WTC11 (cell line): ENCODE measurements around the gene IL20RB. TPM values are rescaled to one million over a fixed set of nuclear protein-coding genes. Genes with fewer than 3 reads are reported as not detected.

ENCODE experiments used
- ATAC-seq: fragments of 200-7000 bp; cut with Tn5 transposase; 2 replicates; pipeline ENCODE4 v1.10.0; 2021; ENCODE audit warnings: mild to moderate bottlenecking, moderate library complexity
- CTCF ChIA-PET: fragments of 300-600 bp; sonication (Branson Sonifier 250); formaldehyde crosslinking; loops from one replicate; lab custom pipeline; 2021; ENCODE audit warnings: antibody characterized with exemption; lab: Charles Lee
- POLR2A ChIA-PET: fragments of 350-600 bp; sonication (Branson Sonifier 250); formaldehyde crosslinking; loops from one replicate; lab custom pipeline; 2021; ENCODE audit warnings: antibody characterized with exemption; lab: Charles Lee
- DNase-seq: peaks from one replicate; pipeline ENCODE4 v3.0.0; 2021; ENCODE audit warnings: low spot score
- H3K27ac Mint-ChIP-seq: 2 replicates; pipeline ENCODE4 v1.8.0; 2021; ENCODE audit warnings: mixed read lengths
- H3K27me3 Mint-ChIP-seq: 2 replicates; pipeline ENCODE4 v1.8.0; 2021; ENCODE audit warnings: low read depth, mild to moderate bottlenecking, moderate library complexity, mixed read lengths
- H3K36me3 Mint-ChIP-seq: 2 replicates; pipeline ENCODE4 v1.8.0; 2021; ENCODE audit warnings: mixed read lengths
- H3K4me1 Mint-ChIP-seq: 2 replicates; pipeline ENCODE4 v1.8.0; 2022; ENCODE audit warnings: mixed read lengths
- H3K4me3 Mint-ChIP-seq: 2 replicates; pipeline ENCODE4 v1.8.0; 2021; ENCODE audit warnings: mild to moderate bottlenecking, moderate library complexity, mixed read lengths
- H3K9me3 Mint-ChIP-seq: 2 replicates; pipeline ENCODE4 v1.8.0; 2021; ENCODE audit warnings: mixed read lengths
- AFF4 ChIP-seq: sonication (generic); formaldehyde crosslinking; IDR thresholded peaks from 2 replicates; pipeline ENCODE4 v1.8.1; 2023; ENCODE audit warnings: mild to moderate bottlenecking, missing genetic modification reagents, borderline replicate concordance
- ATF1 ChIP-seq: sonication (generic); formaldehyde crosslinking; IDR thresholded peaks from 2 replicates; pipeline ENCODE4 v1.8.1; 2023; ENCODE audit warnings: mild to moderate bottlenecking, moderate library complexity, missing genetic modification reagents
- GRHL2 ChIP-seq: fragments of 250-450 bp; sonication (Bioruptor Pico); IDR thresholded peaks from 2 replicates; pipeline ENCODE4 v1.8.0; 2022; ENCODE audit warnings: mild to moderate bottlenecking, moderate library complexity; ENCODE audit not compliant: insufficient replicate concordance, severe bottlenecking
- JUN ChIP-seq: sonication (generic); formaldehyde crosslinking; IDR thresholded peaks from 2 replicates; pipeline ENCODE4 v1.8.0; 2023; ENCODE audit warnings: mild to moderate bottlenecking, missing genetic modification reagents
- OVOL2 ChIP-seq: fragments of 250-450 bp; sonication (Bioruptor Pico); IDR thresholded peaks from 2 replicates; pipeline ENCODE4 v1.9.0; 2021; ENCODE audit warnings: mild to moderate bottlenecking, borderline replicate concordance
- SMAD4 ChIP-seq: sonication (generic); formaldehyde crosslinking; IDR thresholded peaks from 2 replicates; pipeline ENCODE4 v1.8.0; 2022; ENCODE audit warnings: mild to moderate bottlenecking, missing genetic modification reagents
- USF2 ChIP-seq: sonication (generic); formaldehyde crosslinking; IDR thresholded peaks from 2 replicates; pipeline ENCODE4 v1.8.1; 2023; ENCODE audit warnings: mild to moderate bottlenecking, missing genetic modification reagents, moderate library complexity
- ZNF219 ChIP-seq: sonication (generic); formaldehyde crosslinking; IDR thresholded peaks from 2 replicates; pipeline ENCODE4 v1.8.0; 2023; ENCODE audit warnings: missing genetic modification reagents, mild to moderate bottlenecking, borderline replicate concordance
- ZNF396 ChIP-seq: fragments of 250-450 bp; sonication (Bioruptor Pico); IDR thresholded peaks from 2 replicates; pipeline ENCODE4 v1.8.0; 2021; ENCODE audit warnings: mild to moderate bottlenecking, moderate library complexity, borderline replicate concordance
- ZNF512 ChIP-seq: sonication (generic); formaldehyde crosslinking; IDR thresholded peaks from 2 replicates; pipeline ENCODE4 v1.8.1; 2022; ENCODE audit warnings: missing genetic modification reagents, borderline replicate concordance
- total RNA-seq: library from RNA; stranded (reverse); gene quantifications from 3 replicates; pipeline ENCODE4 v1.2.3, GENCODE V29; 2021
- TF ChIP-seq, protein P1 (sequence below): fragments of 250-450 bp; sonication (Bioruptor Pico); conservative IDR thresholded peaks from 2 replicates; pipeline ENCODE4 v1.9.0; 2021; ENCODE audit warnings: mild to moderate bottlenecking
- TF ChIP-seq, protein P2 (sequence below): sonication (generic); formaldehyde crosslinking; IDR thresholded peaks from 2 replicates; pipeline ENCODE4 v1.8.0; 2022; ENCODE audit warnings: mild to moderate bottlenecking, missing genetic modification reagents
- TF ChIP-seq, protein P3 (sequence below): sonication (generic); formaldehyde crosslinking; IDR thresholded peaks from 2 replicates; pipeline ENCODE4 v1.8.0; 2023; ENCODE audit warnings: missing genetic modification reagents
- TF ChIP-seq, protein P4 (sequence below): sonication (generic); formaldehyde crosslinking; IDR thresholded peaks from 2 replicates; pipeline ENCODE4 v1.8.1; 2022; ENCODE audit warnings: mild to moderate bottlenecking, missing genetic modification reagents, moderate library complexity, borderline replicate concordance

Gene IL20RB
- total RNA-seq, 1 experiment from 2014 or later: 2.3 TPM

- Mint-ChIP-seq H3K9me3 (no peaks in the 10 kb centered on the region), H3K4me1 (peaks cover 80% of the 10 kb centered on the region), H3K36me3 (no peaks in the 10 kb centered on the region), H3K4me3 (no peak overlapping the region), H3K27ac (no peak overlapping the region), H3K27me3 (no peaks in the 10 kb centered on the region)
- ChIA-PET CTCF (interaction anchor here (0.6 to 1.7 kb wide), 3 partner anchors 8 to 740 kb away, joined by 4 to 7 read pairs (median 4); partner anchors contain the start of gene STAG1), POLR2A (no interaction called here)
- TF ChIP-seq ZNF512 (CRISPR knock-in tag) (no peak), SMAD4 (CRISPR knock-in tag) (no peak), GRHL2 (CRISPR knock-in tag) (no peak), AFF4 (no peak), USF2 (no peak), OVOL2 (CRISPR knock-in tag) (no peak), JUN (CRISPR knock-in tag) (no peak), ATF1 (CRISPR knock-in tag) (no peak), ZNF396 (CRISPR knock-in tag) (no peak), ZNF219 (CRISPR knock-in tag) (no peak)
- TF ChIP-seq, protein P1, sequence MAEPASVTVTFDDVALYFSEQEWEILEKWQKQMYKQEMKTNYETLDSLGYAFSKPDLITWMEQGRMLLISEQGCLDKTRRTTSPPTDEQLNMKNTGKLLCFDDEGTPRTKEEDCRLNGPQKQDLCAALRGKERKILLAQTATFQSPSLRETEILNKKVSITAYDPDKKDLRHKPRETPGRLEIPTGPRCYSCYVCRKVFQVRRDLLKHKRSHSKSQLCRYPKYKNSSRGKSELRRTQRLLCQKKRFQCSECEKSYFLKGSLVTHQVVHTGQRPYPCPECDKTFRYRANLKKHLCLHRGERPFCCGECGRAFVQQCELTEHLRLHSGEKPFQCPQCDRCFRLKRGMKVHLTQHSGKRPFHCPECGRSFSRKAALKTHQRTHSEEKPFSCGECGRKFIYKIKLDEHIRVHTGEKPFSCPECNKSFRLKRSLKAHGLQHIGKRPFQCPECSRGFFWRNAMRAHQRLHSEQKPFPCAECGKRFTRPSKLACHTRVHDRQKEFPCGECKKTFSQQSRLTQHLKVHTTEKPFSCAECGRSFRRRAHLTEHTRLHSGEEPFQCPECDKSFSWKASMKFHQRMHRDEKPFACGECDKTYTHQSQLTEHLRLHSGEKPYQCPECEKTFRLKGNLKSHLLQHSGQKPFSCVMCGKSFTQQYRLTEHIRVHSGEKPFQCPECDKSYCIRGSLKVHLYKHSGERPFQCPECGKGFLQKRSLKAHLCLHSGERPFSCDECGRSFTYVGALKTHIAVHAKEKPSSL (CRISPR knock-in tag): no peak
- TF ChIP-seq, protein P2, sequence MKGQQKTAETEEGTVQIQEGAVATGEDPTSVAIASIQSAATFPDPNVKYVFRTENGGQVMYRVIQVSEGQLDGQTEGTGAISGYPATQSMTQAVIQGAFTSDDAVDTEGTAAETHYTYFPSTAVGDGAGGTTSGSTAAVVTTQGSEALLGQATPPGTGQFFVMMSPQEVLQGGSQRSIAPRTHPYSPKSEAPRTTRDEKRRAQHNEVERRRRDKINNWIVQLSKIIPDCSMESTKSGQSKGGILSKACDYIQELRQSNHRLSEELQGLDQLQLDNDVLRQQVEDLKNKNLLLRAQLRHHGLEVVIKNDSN (CRISPR knock-in tag): no peak
- TF ChIP-seq, protein P3, sequence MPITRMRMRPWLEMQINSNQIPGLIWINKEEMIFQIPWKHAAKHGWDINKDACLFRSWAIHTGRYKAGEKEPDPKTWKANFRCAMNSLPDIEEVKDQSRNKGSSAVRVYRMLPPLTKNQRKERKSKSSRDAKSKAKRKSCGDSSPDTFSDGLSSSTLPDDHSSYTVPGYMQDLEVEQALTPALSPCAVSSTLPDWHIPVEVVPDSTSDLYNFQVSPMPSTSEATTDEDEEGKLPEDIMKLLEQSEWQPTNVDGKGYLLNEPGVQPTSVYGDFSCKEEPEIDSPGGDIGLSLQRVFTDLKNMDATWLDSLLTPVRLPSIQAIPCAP (CRISPR knock-in tag): no peak
- TF ChIP-seq, protein P4, sequence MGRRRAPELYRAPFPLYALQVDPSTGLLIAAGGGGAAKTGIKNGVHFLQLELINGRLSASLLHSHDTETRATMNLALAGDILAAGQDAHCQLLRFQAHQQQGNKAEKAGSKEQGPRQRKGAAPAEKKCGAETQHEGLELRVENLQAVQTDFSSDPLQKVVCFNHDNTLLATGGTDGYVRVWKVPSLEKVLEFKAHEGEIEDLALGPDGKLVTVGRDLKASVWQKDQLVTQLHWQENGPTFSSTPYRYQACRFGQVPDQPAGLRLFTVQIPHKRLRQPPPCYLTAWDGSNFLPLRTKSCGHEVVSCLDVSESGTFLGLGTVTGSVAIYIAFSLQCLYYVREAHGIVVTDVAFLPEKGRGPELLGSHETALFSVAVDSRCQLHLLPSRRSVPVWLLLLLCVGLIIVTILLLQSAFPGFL: no peak
- DNase-seq (no peak), ATAC-seq (no peak)
These were observed 47.1 kb upstream of the IL20RB start for GRCh38 chr3:136910697-136911096.
